BJ (cell line): ENCODE data around the gene XRCC5. TPM values are rescaled to one million over a fixed set of nuclear protein-coding genes. Genes with fewer than 3 reads are reported as not detected.

Experiments
- CTCF ChIA-PET: fragments of 350-600 bp; formaldehyde crosslinking; extraction: SDS; loops from one replicate; lab custom pipeline; 2021; ENCODE audit warnings: antibody characterized with exemption, inconsistent platforms; lab: Yijun Ruan, JAX
- POLR2A ChIA-PET: fragments of 300-600 bp; sonication (Branson Sonifier 250); formaldehyde crosslinking; extraction: SDS; loops from one replicate; lab custom pipeline; 2021; ENCODE audit warnings: antibody characterized with exemption; lab: Charles Lee
- DNase-seq: peaks from one replicate; pipeline ENCODE4 v3.0.0-alpha.2; 2011; ENCODE audit warnings: low read depth
- H3K27me3 ChIP-seq: 2 replicates; pipeline ENCODE4 v1.6.0; 2011; ENCODE audit warnings: low read length; ENCODE audit not compliant: control insufficient read depth, insufficient read depth
- H3K36me3 ChIP-seq: 2 replicates; pipeline ENCODE4 v1.5.1; 2011; ENCODE audit warnings: low read length; ENCODE audit not compliant: control insufficient read depth, insufficient read depth
- H3K4me3 ChIP-seq: 2 replicates; pipeline ENCODE4 v1.5.1; 2011; ENCODE audit warnings: low read depth, mild to moderate bottlenecking, control low read depth, low read length
- polyA plus RNA-seq: library from polyadenylated mRNA; depleted of rRNA; stranded (reverse); fragments of >200 nt; gene quantifications from 2 replicates; pipeline ENCODE4 v1.2.3, GENCODE V29; 2011
- TF ChIP-seq, protein P1 (sequence below): IDR thresholded peaks from 2 replicates; pipeline ENCODE4 v1.5.1; 2011; ENCODE audit warnings: low read depth, mild to moderate bottlenecking, control low read depth, inconsistent platforms, low read length, moderate library complexity; ENCODE audit not compliant: insufficient read depth

XRCC5 gene
- polyA plus RNA-seq, 1 experiment: 252 TPM

DNA sequence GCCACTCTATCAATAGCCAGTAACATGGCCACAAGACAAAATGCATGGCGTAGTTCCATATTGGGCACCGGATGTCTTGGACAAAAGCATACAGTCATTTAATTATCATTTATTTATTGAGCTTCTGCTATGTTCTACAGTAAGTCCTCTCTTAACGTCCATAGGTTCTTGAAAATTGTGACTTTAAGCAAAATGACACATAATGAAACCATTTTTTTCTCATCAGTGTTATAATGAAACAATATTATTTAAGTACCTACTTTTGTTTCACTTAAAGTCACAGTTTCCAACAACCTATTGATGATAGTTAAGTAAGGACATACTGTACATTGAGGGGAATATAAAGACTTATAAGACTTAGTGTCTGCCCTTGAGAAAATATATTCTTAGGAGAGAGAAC is 84.9 kb downstream of the XRCC5 start:
- CTCF ChIA-PET: no interaction called here
- TF ChIP-seq, protein P1, sequence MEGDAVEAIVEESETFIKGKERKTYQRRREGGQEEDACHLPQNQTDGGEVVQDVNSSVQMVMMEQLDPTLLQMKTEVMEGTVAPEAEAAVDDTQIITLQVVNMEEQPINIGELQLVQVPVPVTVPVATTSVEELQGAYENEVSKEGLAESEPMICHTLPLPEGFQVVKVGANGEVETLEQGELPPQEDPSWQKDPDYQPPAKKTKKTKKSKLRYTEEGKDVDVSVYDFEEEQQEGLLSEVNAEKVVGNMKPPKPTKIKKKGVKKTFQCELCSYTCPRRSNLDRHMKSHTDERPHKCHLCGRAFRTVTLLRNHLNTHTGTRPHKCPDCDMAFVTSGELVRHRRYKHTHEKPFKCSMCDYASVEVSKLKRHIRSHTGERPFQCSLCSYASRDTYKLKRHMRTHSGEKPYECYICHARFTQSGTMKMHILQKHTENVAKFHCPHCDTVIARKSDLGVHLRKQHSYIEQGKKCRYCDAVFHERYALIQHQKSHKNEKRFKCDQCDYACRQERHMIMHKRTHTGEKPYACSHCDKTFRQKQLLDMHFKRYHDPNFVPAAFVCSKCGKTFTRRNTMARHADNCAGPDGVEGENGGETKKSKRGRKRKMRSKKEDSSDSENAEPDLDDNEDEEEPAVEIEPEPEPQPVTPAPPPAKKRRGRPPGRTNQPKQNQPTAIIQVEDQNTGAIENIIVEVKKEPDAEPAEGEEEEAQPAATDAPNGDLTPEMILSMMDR: no peak
- POLR2A ChIA-PET: no interaction called here
- DNase-seq: no peak
- Histone ChIP-seq H3K36me3 (peaks cover 9% of the 10 kb centered on the region), H3K27me3 (no peaks in the 10 kb centered on the region), H3K4me3 (no peak overlapping the region)

DNA sequence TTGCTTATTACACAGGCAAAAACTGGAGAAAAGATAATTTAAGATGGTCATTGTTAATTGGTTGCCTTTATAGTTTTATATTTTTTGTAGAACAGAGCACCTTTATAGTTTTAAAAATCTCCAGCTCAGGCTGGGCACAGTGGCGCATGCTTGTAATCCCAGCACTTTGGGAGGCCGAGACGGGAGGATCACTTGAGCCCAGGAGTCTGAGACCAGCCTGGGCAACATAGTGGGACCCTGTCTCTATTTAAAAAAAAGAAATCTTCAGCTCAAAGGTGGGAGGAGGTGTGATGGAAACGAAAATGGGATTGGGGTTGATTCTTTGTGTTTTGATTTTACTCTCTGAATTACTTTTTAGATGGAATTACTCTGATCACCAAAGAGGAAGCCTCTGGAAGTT is 85.4 kb downstream of the XRCC5 start:
- Histone ChIP-seq H3K36me3 (peaks cover 9% of the 10 kb centered on the region), H3K27me3 (no peaks in the 10 kb centered on the region), H3K4me3 (no peak overlapping the region)
- DNase-seq: no peak
- POLR2A ChIA-PET: interaction anchor here (0.6 kb wide), 1 partner anchor 8 kb away, joined by 4 read pairs; no protein-coding TSS in a partner anchor
- TF ChIP-seq, protein P1: no peak
- CTCF ChIA-PET: interaction anchor here (1.1 kb wide), 1 partner anchor 9 kb away, joined by 3 read pairs; no protein-coding TSS in a partner anchor

DNA sequence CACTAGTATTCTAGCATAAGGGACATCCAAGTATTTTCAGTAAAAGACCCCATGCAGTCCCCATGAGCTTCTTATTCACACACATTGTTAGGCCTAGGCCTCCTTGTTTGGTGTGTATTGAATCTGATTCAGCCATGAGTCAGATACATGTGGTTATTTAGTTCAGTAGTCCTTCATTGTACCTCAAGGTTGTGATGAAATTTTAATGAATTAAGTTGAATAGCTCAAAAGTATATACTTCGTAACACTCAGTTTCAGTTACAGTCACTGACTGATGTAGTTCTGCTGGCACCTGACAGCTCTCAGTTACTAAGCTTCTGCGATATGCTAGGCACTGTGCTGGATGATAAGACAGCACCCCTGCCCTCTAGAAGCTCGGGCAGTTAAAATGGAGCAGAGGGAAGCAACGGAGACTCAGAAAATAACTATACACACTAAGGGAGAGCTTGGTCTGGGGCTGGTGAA is 86.4 kb downstream of the XRCC5 start:
- ChIA-PET POLR2A (interaction anchor here (0.6 kb wide), 1 partner anchor 178 kb away, joined by 5 read pairs; no protein-coding TSS in a partner anchor), CTCF (interaction anchor here (1.1 kb wide), 1 partner anchor 8 kb away, joined by 3 read pairs; no protein-coding TSS in a partner anchor)
- TF ChIP-seq, protein P1: no peak
- DNase-seq: peak; percentile 61
- Histone ChIP-seq H3K4me3 (no peak overlapping the region), H3K36me3 (peaks cover 9% of the 10 kb centered on the region), H3K27me3 (no peaks in the 10 kb centered on the region)

DNA sequence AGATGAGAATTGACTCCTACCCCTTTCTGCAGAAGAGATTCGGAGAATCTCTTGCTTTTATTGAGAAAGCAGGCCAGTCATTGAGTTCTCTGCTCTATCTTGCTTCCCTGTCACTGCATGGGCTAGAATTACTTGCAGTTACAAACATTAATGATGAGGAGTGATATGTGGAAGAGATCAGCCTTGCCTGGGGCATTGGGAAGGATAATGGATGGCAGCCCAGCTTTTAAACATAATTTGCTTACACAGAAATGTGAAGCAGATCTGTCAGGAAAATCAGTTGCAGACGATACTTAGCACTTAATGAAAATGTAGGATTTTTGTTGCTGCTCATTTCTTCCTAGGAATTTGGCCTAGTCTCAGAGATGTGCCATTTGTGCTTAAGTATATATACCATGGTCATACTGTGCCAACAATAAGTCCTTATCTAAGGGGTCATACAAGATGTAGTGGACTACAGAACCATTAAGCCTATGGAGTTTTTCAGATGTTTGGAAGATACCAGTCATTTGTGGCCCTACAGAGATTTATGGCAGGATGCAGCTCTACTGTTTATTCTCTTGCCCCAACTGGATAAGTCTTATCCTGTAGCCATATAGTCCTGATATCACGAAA is 92.7 kb downstream of the XRCC5 start:
- CTCF ChIA-PET: interaction anchor here (1.4 kb wide), 1 partner anchor 15 kb away, joined by 4 read pairs; no protein-coding TSS in a partner anchor
- TF ChIP-seq, protein P1: no peak
- Histone ChIP-seq H3K4me3 (no peak overlapping the region), H3K27me3 (no peaks in the 10 kb centered on the region), H3K36me3 (peaks cover 17% of the 10 kb centered on the region)
- no peak for DNase-seq
- POLR2A ChIA-PET: no interaction called here

DNA sequence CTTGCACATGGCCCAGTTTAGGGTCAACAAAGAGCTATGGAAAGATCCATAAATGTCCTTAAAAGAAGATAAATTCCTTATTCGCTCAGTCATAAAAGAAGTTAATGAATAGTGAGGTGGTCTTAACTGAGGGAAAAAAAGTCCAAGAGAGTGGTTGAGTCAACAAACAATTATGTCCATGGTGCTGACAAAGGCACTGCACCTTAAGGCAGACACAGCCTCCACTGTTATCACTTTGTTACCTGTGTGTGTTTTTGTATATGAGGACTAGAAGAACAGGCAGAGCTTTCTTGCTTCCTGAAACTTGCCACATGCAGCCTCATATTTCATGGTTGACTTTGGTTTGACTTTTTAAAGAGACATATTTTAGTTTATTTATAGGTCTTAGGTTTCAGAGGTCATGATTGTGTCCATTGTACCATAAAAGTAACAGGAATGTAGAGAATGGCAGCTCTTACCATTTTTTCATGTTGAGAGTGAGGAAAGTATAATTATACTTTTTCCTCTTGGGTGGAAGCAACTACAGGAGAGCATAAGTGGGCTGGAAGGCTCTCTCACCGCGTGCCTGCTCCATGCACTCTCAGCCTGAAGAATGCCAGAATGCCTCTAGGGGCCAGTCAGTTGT is 93.6 kb downstream of the XRCC5 start:
- no peak overlapping the region for H3K4me3 ChIP-seq
- no peaks in the 10 kb centered on the region for H3K27me3 ChIP-seq
- H3K36me3 ChIP-seq: peaks cover 20% of the 10 kb centered on the region
- no peak for DNase-seq
- POLR2A ChIA-PET: no interaction called here
- TF ChIP-seq, protein P1: no peak
- CTCF ChIA-PET: interaction anchor here (1.4 kb wide), 1 partner anchor 14 kb away, joined by 4 read pairs; no protein-coding TSS in a partner anchor
